GM23338 (cell line): ENCODE measurements around the gene C3orf22. TPM values are rescaled to one million over a fixed set of nuclear protein-coding genes. Genes with fewer than 3 reads are reported as not detected.

ENCODE experiments used
- ATAC-seq: fragments of 200-7000 bp; cut with Tn5 transposase; 3 replicates; pipeline ENCODE4 v1.9.1; 2020
- DNase-seq: peaks from one replicate; pipeline ENCODE4 v3.0.0-alpha.2; 2015; ENCODE audit warnings: low spot score
- H2AFZ ChIP-seq: fragments of 200-600 bp; sonication (generic); 2 replicates; pipeline ENCODE4 v1.8.0; 2016; ENCODE audit warnings: antibody characterized with exemption, mild to moderate bottlenecking, moderate library complexity
- H3F3A ChIP-seq: fragments of 200-600 bp; sonication (generic); replicated peaks from 2 replicates; pipeline ENCODE4 v1.8.0; 2017; ENCODE audit warnings: antibody characterized with exemption, mixed run types, low read depth
- H3K27ac ChIP-seq: fragments of 200-600 bp; sonication (generic); 2 replicates; pipeline ENCODE4 v1.6.1; 2016; ENCODE audit warnings: low read depth
- H3K27me3 ChIP-seq: fragments of 200-600 bp; sonication (generic); 2 replicates; pipeline ENCODE4 v1.8.0; 2016; ENCODE audit warnings: mild to moderate bottlenecking, mixed run types, moderate library complexity; ENCODE audit not compliant: insufficient read depth
- H3K36me3 ChIP-seq: fragments of 200-600 bp; sonication (generic); 2 replicates; pipeline ENCODE4 v1.8.0; 2016; ENCODE audit warnings: mild to moderate bottlenecking; ENCODE audit not compliant: insufficient read depth
- H3K4me1 ChIP-seq: fragments of 200-600 bp; sonication (generic); 2 replicates; pipeline ENCODE4 v1.8.0; 2016; ENCODE audit warnings: mild to moderate bottlenecking, moderate library complexity; ENCODE audit not compliant: insufficient read depth
- H3K4me2 ChIP-seq: fragments of 200-600 bp; sonication (generic); 2 replicates; pipeline ENCODE4 v1.7.1; 2017; ENCODE audit warnings: mixed run types
- H3K4me3 ChIP-seq: fragments of 200-600 bp; sonication (generic); 2 replicates; pipeline ENCODE4 v1.6.1; 2016; ENCODE audit warnings: mixed run types
- H3K79me2 ChIP-seq: fragments of 200-600 bp; sonication (generic); replicated peaks from 2 replicates; pipeline ENCODE4 v1.8.0; 2017; ENCODE audit warnings: mild to moderate bottlenecking; ENCODE audit not compliant: insufficient read depth
- H3K9me2 ChIP-seq: fragments of 200-600 bp; sonication (generic); 2 replicates; pipeline ENCODE4 v1.8.0; 2017; ENCODE audit not compliant: insufficient read depth
- H4K20me1 ChIP-seq: fragments of 200-600 bp; sonication (generic); replicated peaks from 2 replicates; pipeline ENCODE4 v1.8.0; 2017; ENCODE audit warnings: mild to moderate bottlenecking; ENCODE audit not compliant: insufficient read depth
- H3K27ac Mint-ChIP-seq: 2 replicates; pipeline ENCODE4 v1.8.0; 2020; ENCODE audit warnings: inconsistent platforms, mild to moderate bottlenecking, moderate library complexity, mixed read lengths
- H3K27me3 Mint-ChIP-seq: 3 replicates; pipeline ENCODE4 v1.8.0; 2022; ENCODE audit warnings: low read depth, mild to moderate bottlenecking, moderate library complexity, mixed read lengths, inconsistent platforms; ENCODE audit not compliant: insufficient read depth, poor library complexity
- H3K36me3 Mint-ChIP-seq: 3 replicates; pipeline ENCODE4 v1.8.0; 2021; ENCODE audit warnings: low read depth, mild to moderate bottlenecking, inconsistent platforms, moderate library complexity, mixed read lengths
- H3K4me1 Mint-ChIP-seq: 3 replicates; pipeline ENCODE4 v1.8.0; 2020; ENCODE audit warnings: mild to moderate bottlenecking, inconsistent platforms, mixed read lengths
- H3K4me3 Mint-ChIP-seq: 3 replicates; pipeline ENCODE4 v1.8.0; 2021; ENCODE audit warnings: moderate library complexity, mild to moderate bottlenecking, inconsistent platforms, mixed read lengths
- H3K9me3 Mint-ChIP-seq: 3 replicates; pipeline ENCODE4 v1.8.0; 2020; ENCODE audit warnings: moderate library complexity, mild to moderate bottlenecking, inconsistent platforms, mixed read lengths
- EZH2phosphoT487 ChIP-seq: fragments of 200-600 bp; sonication (generic); IDR thresholded peaks from one replicate; pipeline ENCODE4 v1.8.1; 2018; ENCODE audit warnings: antibody characterized with exemption; ENCODE audit not compliant: unreplicated experiment
- JUNB ChIP-seq: IDR thresholded peaks from one replicate; pipeline ENCODE4 v1.6.1; 2016; ENCODE audit warnings: antibody characterized with exemption; ENCODE audit not compliant: unreplicated experiment
- NANOG ChIP-seq: IDR thresholded peaks from 2 replicates; pipeline ENCODE4 v1.6.1; 2016; ENCODE audit warnings: antibody characterized with exemption, borderline replicate concordance
- ZNF331 ChIP-seq: fragments of 250-450 bp; sonication (Bioruptor Pico); IDR thresholded peaks from 2 replicates; pipeline ENCODE4 v1.5.0; 2020; ENCODE audit warnings: low read depth, mild to moderate bottlenecking, moderate library complexity
- polyA plus RNA-seq: library from polyadenylated mRNA; unstranded; fragments of >200 nt; fragmentation: Nextera tagmentation; extraction: Ambion mirVana; gene quantifications from 2 replicates; pipeline ENCODE4 v1.2.1, GENCODE V29; 2016
- total RNA-seq: library from RNA; depleted of rRNA; stranded (reverse); fragments of >200 nt; shearing (Covaris generic); gene quantifications from 2 replicates; pipeline ENCODE4 v1.2.3, GENCODE V29; 2014
- TF ChIP-seq, protein P1 (sequence below): fragments of 250-450 bp; sonication (Bioruptor Pico); IDR thresholded peaks from 2 replicates; pipeline ENCODE4 v1.5.0; 2020; ENCODE audit warnings: mild to moderate bottlenecking, moderate library complexity
- TF ChIP-seq, protein P2 (sequence below), 2 experiments: fragments of 200-600 bp in 1 of 2; sonication (generic) in 1 of 2; conservative IDR thresholded peaks; 2 replicates each; pipeline versions ENCODE4 v1.5.1 to v1.6.1; 2016 to 2017; ENCODE audit warnings: antibody characterized with exemption in 2 of 2, low read depth in 2 of 2, mild to moderate bottlenecking in 2 of 2, moderate library complexity in 1 of 2

The C3orf22 gene
- total and polyA plus RNA-seq, 2 experiments from 2014 or later: not detected

DNA sequence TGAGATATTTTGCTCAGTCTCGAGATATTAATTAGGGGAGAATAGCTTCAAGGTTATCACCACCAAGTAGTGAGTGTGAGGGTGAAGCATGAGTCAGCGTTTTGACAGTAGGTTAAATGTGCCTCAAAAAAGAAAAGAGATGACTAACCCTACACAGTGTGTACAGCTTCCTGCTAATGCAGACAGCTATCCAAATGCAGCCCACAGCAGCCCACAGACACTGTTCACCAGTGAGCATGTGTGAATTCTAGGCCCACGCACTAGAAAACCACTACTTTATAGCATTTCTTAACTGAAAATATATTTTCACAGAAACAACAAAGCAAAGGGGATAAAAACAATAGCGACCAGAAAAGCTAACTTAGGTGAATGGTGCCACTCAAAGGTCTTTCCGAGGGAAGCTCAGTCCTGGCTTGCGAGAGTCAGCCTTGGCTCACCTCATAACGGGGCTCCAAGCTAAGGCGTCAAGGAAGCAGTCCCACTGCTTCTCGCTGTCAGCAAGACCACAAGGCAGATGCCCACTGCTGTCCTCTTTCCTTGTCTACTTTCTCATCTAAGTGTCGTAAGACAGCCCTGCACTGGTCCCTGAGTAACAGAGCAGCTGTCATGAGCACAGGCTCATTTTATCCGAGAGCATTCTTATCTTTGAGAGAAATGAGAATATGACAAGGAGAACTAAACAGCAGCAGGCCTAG is 48.6 kb upstream of the C3orf22 start:
- no peaks in the 10 kb centered on the region for H3K9me3 Mint-ChIP-seq
- no peaks in the 10 kb centered on the region; the same call in 2 of the 3 replicates for H3K4me1 Mint-ChIP-seq
- no peaks in the 10 kb centered on the region for H3K79me2 ChIP-seq
- no peak overlapping the region; the same call in 1 of the 2 replicates for H2AFZ ChIP-seq
- H3K27ac ChIP-seq: no peak overlapping the region
- no peak overlapping the region for H3K4me3 Mint-ChIP-seq
- peak overlapping the region; percentile 91; the same call in 1 of the 2 replicates for H3K27ac Mint-ChIP-seq
- no peak for TF ChIP-seq EZH2phosphoT487
- no peak for TF ChIP-seq JUNB
- TF ChIP-seq, protein P1, sequence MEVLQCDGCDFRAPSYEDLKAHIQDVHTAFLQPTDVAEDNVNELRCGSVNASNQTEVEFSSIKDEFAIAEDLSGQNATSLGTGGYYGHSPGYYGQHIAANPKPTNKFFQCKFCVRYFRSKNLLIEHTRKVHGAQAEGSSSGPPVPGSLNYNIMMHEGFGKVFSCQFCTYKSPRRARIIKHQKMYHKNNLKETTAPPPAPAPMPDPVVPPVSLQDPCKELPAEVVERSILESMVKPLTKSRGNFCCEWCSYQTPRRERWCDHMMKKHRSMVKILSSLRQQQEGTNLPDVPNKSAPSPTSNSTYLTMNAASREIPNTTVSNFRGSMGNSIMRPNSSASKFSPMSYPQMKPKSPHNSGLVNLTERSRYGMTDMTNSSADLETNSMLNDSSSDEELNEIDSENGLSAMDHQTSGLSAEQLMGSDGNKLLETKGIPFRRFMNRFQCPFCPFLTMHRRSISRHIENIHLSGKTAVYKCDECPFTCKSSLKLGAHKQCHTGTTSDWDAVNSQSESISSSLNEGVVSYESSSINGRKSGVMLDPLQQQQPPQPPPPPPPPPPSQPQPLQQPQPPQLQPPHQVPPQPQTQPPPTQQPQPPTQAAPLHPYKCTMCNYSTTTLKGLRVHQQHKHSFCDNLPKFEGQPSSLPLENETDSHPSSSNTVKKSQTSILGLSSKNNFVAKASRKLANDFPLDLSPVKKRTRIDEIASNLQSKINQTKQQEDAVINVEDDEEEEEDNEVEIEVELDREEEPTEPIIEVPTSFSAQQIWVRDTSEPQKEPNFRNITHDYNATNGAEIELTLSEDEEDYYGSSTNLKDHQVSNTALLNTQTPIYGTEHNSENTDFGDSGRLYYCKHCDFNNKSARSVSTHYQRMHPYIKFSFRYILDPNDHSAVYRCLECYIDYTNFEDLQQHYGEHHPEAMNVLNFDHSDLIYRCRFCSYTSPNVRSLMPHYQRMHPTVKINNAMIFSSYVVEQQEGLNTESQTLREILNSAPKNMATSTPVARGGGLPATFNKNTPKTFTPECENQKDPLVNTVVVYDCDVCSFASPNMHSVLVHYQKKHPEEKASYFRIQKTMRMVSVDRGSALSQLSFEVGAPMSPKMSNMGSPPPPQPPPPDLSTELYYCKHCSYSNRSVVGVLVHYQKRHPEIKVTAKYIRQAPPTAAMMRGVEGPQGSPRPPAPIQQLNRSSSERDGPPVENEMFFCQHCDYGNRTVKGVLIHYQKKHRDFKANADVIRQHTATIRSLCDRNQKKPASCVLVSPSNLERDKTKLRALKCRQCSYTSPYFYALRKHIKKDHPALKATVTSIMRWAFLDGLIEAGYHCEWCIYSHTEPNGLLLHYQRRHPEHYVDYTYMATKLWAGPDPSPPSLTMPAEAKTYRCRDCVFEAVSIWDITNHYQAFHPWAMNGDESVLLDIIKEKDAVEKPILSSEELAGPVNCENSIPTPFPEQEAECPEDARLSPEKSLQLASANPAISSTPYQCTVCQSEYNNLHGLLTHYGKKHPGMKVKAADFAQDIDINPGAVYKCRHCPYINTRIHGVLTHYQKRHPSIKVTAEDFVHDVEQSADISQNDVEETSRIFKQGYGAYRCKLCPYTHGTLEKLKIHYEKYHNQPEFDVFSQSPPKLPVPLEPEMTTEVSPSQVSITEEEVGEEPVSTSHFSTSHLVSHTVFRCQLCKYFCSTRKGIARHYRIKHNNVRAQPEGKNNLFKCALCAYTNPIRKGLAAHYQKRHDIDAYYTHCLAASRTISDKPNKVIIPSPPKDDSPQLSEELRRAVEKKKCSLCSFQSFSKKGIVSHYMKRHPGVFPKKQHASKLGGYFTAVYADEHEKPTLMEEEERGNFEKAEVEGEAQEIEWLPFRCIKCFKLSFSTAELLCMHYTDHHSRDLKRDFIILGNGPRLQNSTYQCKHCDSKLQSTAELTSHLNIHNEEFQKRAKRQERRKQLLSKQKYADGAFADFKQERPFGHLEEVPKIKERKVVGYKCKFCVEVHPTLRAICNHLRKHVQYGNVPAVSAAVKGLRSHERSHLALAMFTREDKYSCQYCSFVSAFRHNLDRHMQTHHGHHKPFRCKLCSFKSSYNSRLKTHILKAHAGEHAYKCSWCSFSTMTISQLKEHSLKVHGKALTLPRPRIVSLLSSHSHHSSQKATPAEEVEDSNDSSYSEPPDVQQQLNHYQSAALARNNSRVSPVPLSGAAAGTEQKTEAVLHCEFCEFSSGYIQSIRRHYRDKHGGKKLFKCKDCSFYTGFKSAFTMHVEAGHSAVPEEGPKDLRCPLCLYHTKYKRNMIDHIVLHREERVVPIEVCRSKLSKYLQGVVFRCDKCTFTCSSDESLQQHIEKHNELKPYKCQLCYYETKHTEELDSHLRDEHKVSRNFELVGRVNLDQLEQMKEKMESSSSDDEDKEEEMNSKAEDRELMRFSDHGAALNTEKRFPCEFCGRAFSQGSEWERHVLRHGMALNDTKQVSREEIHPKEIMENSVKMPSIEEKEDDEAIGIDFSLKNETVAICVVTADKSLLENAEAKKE: no peak
- no peak for TF ChIP-seq ZNF331 (CRISPR knock-in tag)
- TF ChIP-seq, protein P2, sequence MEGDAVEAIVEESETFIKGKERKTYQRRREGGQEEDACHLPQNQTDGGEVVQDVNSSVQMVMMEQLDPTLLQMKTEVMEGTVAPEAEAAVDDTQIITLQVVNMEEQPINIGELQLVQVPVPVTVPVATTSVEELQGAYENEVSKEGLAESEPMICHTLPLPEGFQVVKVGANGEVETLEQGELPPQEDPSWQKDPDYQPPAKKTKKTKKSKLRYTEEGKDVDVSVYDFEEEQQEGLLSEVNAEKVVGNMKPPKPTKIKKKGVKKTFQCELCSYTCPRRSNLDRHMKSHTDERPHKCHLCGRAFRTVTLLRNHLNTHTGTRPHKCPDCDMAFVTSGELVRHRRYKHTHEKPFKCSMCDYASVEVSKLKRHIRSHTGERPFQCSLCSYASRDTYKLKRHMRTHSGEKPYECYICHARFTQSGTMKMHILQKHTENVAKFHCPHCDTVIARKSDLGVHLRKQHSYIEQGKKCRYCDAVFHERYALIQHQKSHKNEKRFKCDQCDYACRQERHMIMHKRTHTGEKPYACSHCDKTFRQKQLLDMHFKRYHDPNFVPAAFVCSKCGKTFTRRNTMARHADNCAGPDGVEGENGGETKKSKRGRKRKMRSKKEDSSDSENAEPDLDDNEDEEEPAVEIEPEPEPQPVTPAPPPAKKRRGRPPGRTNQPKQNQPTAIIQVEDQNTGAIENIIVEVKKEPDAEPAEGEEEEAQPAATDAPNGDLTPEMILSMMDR (conservative IDR thresholded peaks at IDR 0.05; ENCODE audit: low read depth in 2 of 2): no peak
- no peak for TF ChIP-seq NANOG
- no peak overlapping the region for H3K4me3 ChIP-seq
- H3F3A ChIP-seq: no peaks in the 10 kb centered on the region
- ATAC-seq: no peak
- no peaks in the 10 kb centered on the region for H3K27me3 ChIP-seq
- no peaks in the 10 kb centered on the region for H3K4me1 ChIP-seq
- no peaks in the 10 kb centered on the region for H3K27me3 Mint-ChIP-seq
- H3K36me3 Mint-ChIP-seq: no peaks in the 10 kb centered on the region
- no peaks in the 10 kb centered on the region; the same call in 1 of the 2 replicates for H3K9me2 ChIP-seq
- no peak overlapping the region for H3K4me2 ChIP-seq
- DNase-seq: no peak
- no peaks in the 10 kb centered on the region for H4K20me1 ChIP-seq
- H3K36me3 ChIP-seq: no peaks in the 10 kb centered on the region
